Measurements from ENCODE around the gene HPSE.

- TF ChIP-seq FOXA1 (IDR thresholded peaks at IDR 0.05): no peak
- TF ChIP-seq SUZ12 (IDR thresholded peaks at IDR 0.05): no peak
- no peak for TF ChIP-seq CTBP1 (IDR thresholded peaks at IDR 0.05; ENCODE audit: borderline replicate concordance)
- TF ChIP-seq NFRKB (IDR thresholded peaks at IDR 0.05): no peak
- no peak for TF ChIP-seq BHLHE40 (IDR thresholded peaks at IDR 0.05; ENCODE audit: borderline replicate concordance)
- no peak for TF ChIP-seq L3MBTL2 (conservative IDR thresholded peaks at IDR 0.05)
These were observed 26.7 kb downstream of the HPSE start for GRCh38 chr4:83307920-83308319.
